RWPE2 (cell line): ENCODE results near the gene KREMEN2.

Source experiments
- ATAC-seq: fragments of 200-7000 bp; cut with Tn5 transposase; 3 replicates; pipeline ENCODE4 v1.9.1; 2021; ENCODE audit warnings: low read depth
- DNase-seq: peaks from one replicate; pipeline ENCODE4 v3.0.0-alpha.2; 2020; ENCODE audit warnings: low spot score
- H3K27ac ChIP-seq: fragments of 450-650 bp; 2 replicates; pipeline ENCODE4 v1.5.1; 2017; ENCODE audit warnings: mild to moderate bottlenecking; ENCODE audit not compliant: poor library complexity, severe bottlenecking
- H3K27me3 ChIP-seq: fragments of 250-450 bp; sonication (Bioruptor Pico); 2 replicates; pipeline ENCODE4 v1.5.1; 2021; ENCODE audit warnings: mild to moderate bottlenecking, moderate library complexity; ENCODE audit not compliant: insufficient read depth, poor library complexity, severe bottlenecking
- H3K36me3 ChIP-seq: fragments of 250-450 bp; sonication (Bioruptor Pico); 2 replicates; pipeline ENCODE4 v1.5.1; 2020; ENCODE audit warnings: low read depth, mild to moderate bottlenecking, moderate library complexity
- H3K4me1 ChIP-seq: fragments of 250-450 bp; sonication (Bioruptor Pico); 2 replicates; pipeline ENCODE4 v1.5.1; 2021; ENCODE audit warnings: mild to moderate bottlenecking, moderate library complexity; ENCODE audit not compliant: insufficient read depth, poor library complexity, severe bottlenecking
- H3K4me3 ChIP-seq: fragments of 250-450 bp; sonication (Bioruptor Pico); 2 replicates; pipeline ENCODE4 v1.5.1; 2021; ENCODE audit warnings: mild to moderate bottlenecking, moderate library complexity; ENCODE audit not compliant: severe bottlenecking
- H3K9me3 ChIP-seq: fragments of 250-450 bp; sonication (Bioruptor Pico); 2 replicates; pipeline ENCODE4 v1.5.1; 2021; ENCODE audit warnings: mild to moderate bottlenecking, moderate library complexity; ENCODE audit not compliant: severe bottlenecking
- TF ChIP-seq, protein P1 (sequence below): fragments of 450-650 bp; IDR thresholded peaks from one replicate; pipeline ENCODE4 v1.5.1; 2017; ENCODE audit warnings: mild to moderate bottlenecking, moderate library complexity; ENCODE audit not compliant: poor library complexity, severe bottlenecking

KREMEN2 gene

DNA sequence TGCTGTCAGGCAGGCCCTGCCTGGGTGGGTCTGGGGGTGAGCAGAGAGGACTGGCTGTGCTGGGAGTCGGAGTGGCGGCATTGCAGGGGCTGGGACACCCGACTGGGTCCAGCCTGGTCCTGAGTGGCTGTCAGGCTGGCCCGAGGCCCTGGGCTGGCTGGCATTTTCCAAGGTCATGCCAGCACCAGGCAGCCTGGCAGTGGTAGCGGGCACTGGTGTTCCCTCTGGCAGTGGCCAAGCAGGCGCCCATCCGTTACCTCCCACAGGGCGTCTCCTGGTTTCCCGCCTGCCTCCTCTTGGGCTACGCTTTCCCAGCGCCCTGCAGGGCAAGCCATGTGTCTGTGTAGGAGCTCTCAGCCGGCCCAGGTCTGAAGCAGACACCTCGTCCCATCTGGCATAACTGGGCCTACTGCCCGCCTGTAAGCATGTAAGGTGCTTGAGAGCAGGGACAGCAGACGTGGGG, 21.8 kb downstream of the KREMEN2 start:
- Histone ChIP-seq H3K4me3 (no peak overlapping the region), H3K27ac (no peak overlapping the region), H3K4me1 (peaks cover 12% of the 10 kb centered on the region), H3K36me3 (no peaks in the 10 kb centered on the region), H3K9me3 (no peaks in the 10 kb centered on the region), H3K27me3 (no peaks in the 10 kb centered on the region)
- DNase-seq (no peak), ATAC-seq (no peak)
- TF ChIP-seq, protein P1, sequence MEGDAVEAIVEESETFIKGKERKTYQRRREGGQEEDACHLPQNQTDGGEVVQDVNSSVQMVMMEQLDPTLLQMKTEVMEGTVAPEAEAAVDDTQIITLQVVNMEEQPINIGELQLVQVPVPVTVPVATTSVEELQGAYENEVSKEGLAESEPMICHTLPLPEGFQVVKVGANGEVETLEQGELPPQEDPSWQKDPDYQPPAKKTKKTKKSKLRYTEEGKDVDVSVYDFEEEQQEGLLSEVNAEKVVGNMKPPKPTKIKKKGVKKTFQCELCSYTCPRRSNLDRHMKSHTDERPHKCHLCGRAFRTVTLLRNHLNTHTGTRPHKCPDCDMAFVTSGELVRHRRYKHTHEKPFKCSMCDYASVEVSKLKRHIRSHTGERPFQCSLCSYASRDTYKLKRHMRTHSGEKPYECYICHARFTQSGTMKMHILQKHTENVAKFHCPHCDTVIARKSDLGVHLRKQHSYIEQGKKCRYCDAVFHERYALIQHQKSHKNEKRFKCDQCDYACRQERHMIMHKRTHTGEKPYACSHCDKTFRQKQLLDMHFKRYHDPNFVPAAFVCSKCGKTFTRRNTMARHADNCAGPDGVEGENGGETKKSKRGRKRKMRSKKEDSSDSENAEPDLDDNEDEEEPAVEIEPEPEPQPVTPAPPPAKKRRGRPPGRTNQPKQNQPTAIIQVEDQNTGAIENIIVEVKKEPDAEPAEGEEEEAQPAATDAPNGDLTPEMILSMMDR = no peak

DNA sequence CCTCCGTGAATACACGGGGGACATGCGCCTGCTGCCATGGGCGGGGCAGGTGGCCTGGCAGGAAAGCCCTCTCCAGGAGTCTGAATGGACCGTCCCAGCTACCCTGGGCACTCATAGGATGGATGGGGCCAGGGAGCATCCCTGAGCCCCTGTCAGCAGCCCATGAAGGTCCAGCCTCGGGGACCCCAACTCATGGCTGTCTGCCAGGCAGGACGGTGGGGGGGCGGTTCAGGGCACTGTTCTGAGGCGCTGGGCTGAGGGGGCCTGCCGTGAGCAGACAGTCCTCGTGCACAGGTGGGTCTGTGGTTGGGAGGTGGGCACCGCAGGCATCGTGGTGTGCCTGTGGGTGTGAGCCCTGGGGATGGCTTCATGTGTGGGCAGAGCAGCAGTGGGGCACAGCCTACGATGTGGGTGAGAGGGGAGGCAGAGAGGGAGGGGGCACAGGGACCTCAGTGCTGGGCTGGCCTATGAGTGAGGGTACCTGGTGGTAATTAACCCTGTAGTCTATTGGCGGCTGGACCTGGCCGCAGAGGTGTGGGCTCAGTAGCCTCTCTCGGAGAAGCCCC, 22.6 kb downstream of the KREMEN2 start:
- Histone ChIP-seq H3K36me3 (no peaks in the 10 kb centered on the region), H3K4me1 (peaks cover 20% of the 10 kb centered on the region), H3K27me3 (no peaks in the 10 kb centered on the region), H3K4me3 (no peak overlapping the region), H3K9me3 (no peaks in the 10 kb centered on the region), H3K27ac (no peak overlapping the region)
- DNase-seq (no peak), ATAC-seq (no peak)
- TF ChIP-seq, protein P1 = no peak

- no peak for ATAC-seq
- Histone ChIP-seq H3K4me3 (no peak overlapping the region), H3K27me3 (no peaks in the 10 kb centered on the region), H3K4me1 (peaks cover 26% of the 10 kb centered on the region), H3K36me3 (no peaks in the 10 kb centered on the region), H3K27ac (no peak overlapping the region), H3K9me3 (no peaks in the 10 kb centered on the region)
- no peak for DNase-seq
- TF ChIP-seq, protein P1 = no peak
Observed at GRCh38 chr16:2987286-2987685, 23.2 kb downstream of the KREMEN2 start.

GRCh38 chr16:2987833-2988232, 23.8 kb downstream of the KREMEN2 start:
- TF ChIP-seq, protein P1 = no peak
- ATAC-seq (no peak), DNase-seq (no peak)
- Histone ChIP-seq H3K4me1 (peaks cover 31% of the 10 kb centered on the region), H3K4me3 (no peak overlapping the region), H3K27me3 (no peaks in the 10 kb centered on the region), H3K36me3 (no peaks in the 10 kb centered on the region), H3K27ac (no peak overlapping the region), H3K9me3 (no peaks in the 10 kb centered on the region)

GRCh38 chr16:2988590-2989099, 24.6 kb downstream of the KREMEN2 start:
- no peaks in the 10 kb centered on the region for H3K9me3 ChIP-seq
- H3K27me3 ChIP-seq = no peaks in the 10 kb centered on the region
- no peak overlapping the region for H3K27ac ChIP-seq
- ATAC-seq (no peak), DNase-seq (no peak)
- peaks cover 32% of the 10 kb centered on the region for H3K4me1 ChIP-seq
- no peaks in the 10 kb centered on the region for H3K36me3 ChIP-seq
- TF ChIP-seq, protein P1 = no peak
- H3K4me3 ChIP-seq = no peak overlapping the region
